Sigmoid colon (tissue), 4 donors: Measurements from ENCODE around the gene LILRA2.

Source experiments
- EP300 ChIP-seq, 4 donors: sonication (generic); formaldehyde crosslinking; IDR thresholded peaks; one replicate each; pipeline ENCODE4 v1.6.1; 2017; ENCODE audit warnings: antibody characterized with exemption in 4 of 4
- POLR2A ChIP-seq, 2 donors: fragments of 450-650 bp; IDR thresholded peaks; one replicate each; pipeline ENCODE4 v1.6.1; 2016; ENCODE audit warnings: antibody characterized with exemption in 2 of 2, mild to moderate bottlenecking in 2 of 2, moderate library complexity in 2 of 2
- TF ChIP-seq, protein P1 (sequence below), 4 experiments: fragments of 450-650 bp in 3 of 4; fragments of 200-600 bp in 1 of 4; IDR thresholded peaks; one replicate each; pipeline ENCODE4 v1.5.1; 2016 to 2019; ENCODE audit warnings: antibody characterized with exemption in 4 of 4, mild to moderate bottlenecking in 3 of 4, moderate library complexity in 2 of 4

DNA sequence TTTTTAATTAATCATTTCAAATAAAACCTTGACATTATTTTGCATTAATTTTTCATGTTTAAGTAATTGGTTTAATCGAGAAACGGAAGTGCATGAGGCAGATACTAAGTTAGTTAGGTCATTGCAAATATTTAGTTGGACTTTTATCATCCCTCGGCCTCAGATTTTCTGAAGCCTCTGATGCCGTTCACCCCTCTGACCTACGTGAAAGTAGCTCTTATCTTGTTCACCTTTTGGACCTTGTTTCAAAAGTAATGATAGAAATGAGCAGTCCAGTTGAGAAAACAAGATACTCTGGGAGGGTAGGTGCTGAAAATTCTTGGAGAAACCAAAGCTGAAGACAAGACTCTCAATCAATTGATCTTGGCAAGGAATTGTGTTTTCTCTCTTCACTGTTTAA is 48.0 kb upstream of the LILRA2 start:
- TF ChIP-seq, protein P1, sequence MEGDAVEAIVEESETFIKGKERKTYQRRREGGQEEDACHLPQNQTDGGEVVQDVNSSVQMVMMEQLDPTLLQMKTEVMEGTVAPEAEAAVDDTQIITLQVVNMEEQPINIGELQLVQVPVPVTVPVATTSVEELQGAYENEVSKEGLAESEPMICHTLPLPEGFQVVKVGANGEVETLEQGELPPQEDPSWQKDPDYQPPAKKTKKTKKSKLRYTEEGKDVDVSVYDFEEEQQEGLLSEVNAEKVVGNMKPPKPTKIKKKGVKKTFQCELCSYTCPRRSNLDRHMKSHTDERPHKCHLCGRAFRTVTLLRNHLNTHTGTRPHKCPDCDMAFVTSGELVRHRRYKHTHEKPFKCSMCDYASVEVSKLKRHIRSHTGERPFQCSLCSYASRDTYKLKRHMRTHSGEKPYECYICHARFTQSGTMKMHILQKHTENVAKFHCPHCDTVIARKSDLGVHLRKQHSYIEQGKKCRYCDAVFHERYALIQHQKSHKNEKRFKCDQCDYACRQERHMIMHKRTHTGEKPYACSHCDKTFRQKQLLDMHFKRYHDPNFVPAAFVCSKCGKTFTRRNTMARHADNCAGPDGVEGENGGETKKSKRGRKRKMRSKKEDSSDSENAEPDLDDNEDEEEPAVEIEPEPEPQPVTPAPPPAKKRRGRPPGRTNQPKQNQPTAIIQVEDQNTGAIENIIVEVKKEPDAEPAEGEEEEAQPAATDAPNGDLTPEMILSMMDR (IDR thresholded peaks at IDR 0.05), result no peak
- TF ChIP-seq POLR2A (IDR thresholded peaks at IDR 0.05), result no peak
- no peak for TF ChIP-seq EP300 (IDR thresholded peaks at IDR 0.05)
